SK-N-SH (cell line): ENCODE results near the gene NSUN7. TPM values are rescaled to one million over a fixed set of nuclear protein-coding genes. Genes with fewer than 3 reads are reported as not detected.
"Not testable (repeated sequence)": the region's sequence is repeated elsewhere in the genome, so short reads cannot be mapped to it uniquely, and the experiment has no call there.

Experiments used
- CTCF ChIA-PET: fragments of 300-600, 350-600 bp; formaldehyde crosslinking; extraction: SDS; loops from one replicate; lab custom pipeline; 2021; lab: Yijun Ruan, JAX
- POLR2A ChIA-PET: fragments of 350-600 bp; sonication (Branson Sonifier 250); formaldehyde crosslinking; extraction: SDS; loops from one replicate; lab custom pipeline; 2020; ENCODE audit warnings: antibody characterized with exemption, inconsistent platforms; lab: Yijun Ruan, JAX
- DNase-seq: peaks from one replicate; pipeline ENCODE4 v3.0.0; 2012
- H2AFZ ChIP-seq: fragments of 200-600 bp; sonication (generic); 2 replicates; pipeline ENCODE4 v1.8.1; 2016; ENCODE audit warnings: antibody characterized with exemption, mild to moderate bottlenecking, low read depth
- H3F3A ChIP-seq: fragments of 200-600 bp; sonication (generic); replicated peaks from 2 replicates; pipeline ENCODE3; 2016; ENCODE audit warnings: antibody characterized with exemption, mild to moderate bottlenecking; ENCODE audit not compliant: insufficient read depth
- H3K27ac ChIP-seq, 2 experiments: fragments of 200-500 bp in 1 of 2; fragments of 200-600 bp in 1 of 2; sonication (Bioruptor generic) in 1 of 2; sonication (generic), shearing (Covaris generic) in 1 of 2; 2 replicates each; pipeline versions ENCODE4 v1.5.1 to v1.6.1; 2014 to 2016; ENCODE audit warnings: low read depth in 2 of 2, inconsistent platforms in 1 of 2, low read length in 1 of 2, mild to moderate bottlenecking in 1 of 2, mixed read lengths in 1 of 2
- H3K27me3 ChIP-seq: fragments of 200-600 bp; sonication (generic), shearing (Covaris generic); 2 replicates; pipeline ENCODE4 v1.6.1; 2016; ENCODE audit warnings: mixed run types; ENCODE audit not compliant: insufficient read depth
- H3K36me3 ChIP-seq, 2 experiments: fragments of 200-500 bp in 1 of 2; fragments of 200-600 bp in 1 of 2; sonication (Bioruptor generic) in 1 of 2; sonication (generic) in 1 of 2; replicated peaks in 1 of 2; 2 replicates each; pipeline versions ENCODE3 to v1.5.1; 2014 to 2016; ENCODE audit warnings: low read length in 1 of 2, mild to moderate bottlenecking in 1 of 2; ENCODE audit not compliant: insufficient read depth in 2 of 2, control insufficient read depth in 1 of 2
- H3K4me1 ChIP-seq, 2 experiments: fragments of 200-500 bp in 1 of 2; fragments of 200-600 bp in 1 of 2; sonication (Bioruptor generic) in 1 of 2; sonication (generic), shearing (Covaris generic) in 1 of 2; 2 replicates each; pipeline versions ENCODE4 v1.5.1 to v1.6.1; 2014 to 2016; ENCODE audit warnings: low read depth in 1 of 2, low read length in 1 of 2, mixed run types in 1 of 2; ENCODE audit not compliant: insufficient read depth in 2 of 2, control insufficient read depth in 1 of 2
- H3K4me2 ChIP-seq: fragments of 200-600 bp; sonication (generic), shearing (Covaris generic); 2 replicates; pipeline ENCODE4 v1.6.1; 2017; ENCODE audit warnings: mixed run types
- H3K4me3 ChIP-seq, 2 experiments: fragments of 200-500 bp in 1 of 2; fragments of 200-600 bp in 1 of 2; sonication (Bioruptor generic) in 1 of 2; sonication (generic), shearing (Covaris generic) in 1 of 2; 2 replicates each; pipeline versions ENCODE4 v1.5.1 to v1.8.1; 2014 to 2016; ENCODE audit warnings: low read depth in 2 of 2, inconsistent platforms in 1 of 2, low read length in 1 of 2, mild to moderate bottlenecking in 1 of 2, mixed read lengths in 1 of 2, moderate library complexity in 1 of 2
- H3K79me2 ChIP-seq: fragments of 200-600 bp; sonication (generic); 2 replicates; pipeline ENCODE4 v1.8.1; 2017; ENCODE audit warnings: mild to moderate bottlenecking; ENCODE audit not compliant: insufficient read depth
- H3K9ac ChIP-seq: fragments of 200-600 bp; sonication (generic); 2 replicates; pipeline ENCODE4 v1.6.1; 2017; ENCODE audit warnings: mixed run types
- H3K9me2 ChIP-seq: fragments of 200-600 bp; sonication (generic); 2 replicates; pipeline ENCODE4 v1.6.1; 2017; ENCODE audit warnings: mixed run types
- H3K9me3 ChIP-seq: fragments of 200-600 bp; sonication (generic); 2 replicates; pipeline ENCODE4 v1.6.1; 2017; ENCODE audit warnings: mixed run types, mild to moderate bottlenecking, moderate library complexity
- H4K20me1 ChIP-seq: fragments of 200-600 bp; sonication (generic); 2 replicates; pipeline ENCODE4 v1.6.1; 2017; ENCODE audit warnings: mild to moderate bottlenecking, mixed run types; ENCODE audit not compliant: insufficient read depth
- CHD2 ChIP-seq: fragments of 150-350 bp; IDR thresholded peaks from 2 replicates; pipeline ENCODE4 v1.6.1; 2018; ENCODE audit warnings: low read length; ENCODE audit not compliant: partially characterized antibody
- ELF1 ChIP-seq: IDR thresholded peaks from 2 replicates; pipeline ENCODE4 v1.4.0; 2012
- FOXJ3 ChIP-seq: sonication (generic); formaldehyde crosslinking; IDR thresholded peaks from 2 replicates; pipeline ENCODE4 v1.5.1; 2020; ENCODE audit warnings: mild to moderate bottlenecking, missing genetic modification reagents
- GABPA ChIP-seq: IDR thresholded peaks from 2 replicates; pipeline ENCODE4 v1.4.0; 2012; ENCODE audit warnings: low read depth, mild to moderate bottlenecking
- GATA2 ChIP-seq: sonication (generic); formaldehyde crosslinking; IDR thresholded peaks from 2 replicates; pipeline ENCODE4 v1.5.0; 2020; ENCODE audit warnings: mild to moderate bottlenecking, missing genetic modification reagents
- JUND ChIP-seq: IDR thresholded peaks from 2 replicates; pipeline ENCODE4 v1.4.0; 2012
- MEF2A ChIP-seq: IDR thresholded peaks from 2 replicates; pipeline ENCODE4 v1.4.0; 2012; ENCODE audit warnings: low read depth, borderline replicate concordance
- NRF1 ChIP-seq: IDR thresholded peaks from 2 replicates; pipeline ENCODE4 v1.6.1; 2012; ENCODE audit warnings: low read depth, mild to moderate bottlenecking, low read length
- POLR2AphosphoS5 ChIP-seq: IDR thresholded peaks from 2 replicates; pipeline ENCODE4 v1.6.1; 2012; ENCODE audit warnings: low read depth, low read length
- RFX5 ChIP-seq: IDR thresholded peaks from 2 replicates; pipeline ENCODE4 v1.6.1; 2012; ENCODE audit warnings: mild to moderate bottlenecking, improper control_type of control experiment, low read length
- SMC3 ChIP-seq: IDR thresholded peaks from 2 replicates; pipeline ENCODE4 v1.6.1; 2012; ENCODE audit warnings: low read depth, low read length, improper control_type of control experiment
- TAF1 ChIP-seq: IDR thresholded peaks from 2 replicates; pipeline ENCODE4 v1.6.1; 2012; ENCODE audit warnings: low read depth, mild to moderate bottlenecking, low read length, moderate library complexity, borderline replicate concordance
- TCF12 ChIP-seq: IDR thresholded peaks from 2 replicates; pipeline ENCODE4 v1.4.0; 2012
- TEAD4 ChIP-seq: IDR thresholded peaks from 2 replicates; pipeline ENCODE4 v1.4.0; 2012; ENCODE audit warnings: mild to moderate bottlenecking, borderline replicate concordance; ENCODE audit not compliant: insufficient read depth
- YY1 ChIP-seq: IDR thresholded peaks from 2 replicates; pipeline ENCODE4 v1.4.0; 2012; ENCODE audit warnings: low read depth, mild to moderate bottlenecking
- WGBS: methylation state at CpG from one replicate; pipeline ENCODE4 v1.1.6; 2017; ENCODE audit warnings: low lambda C conversion rate; 5-methylcytosine and 5-hydroxymethylcytosine counted together
- polyA plus RNA-seq, 3 experiments: library from polyadenylated mRNA; depleted of rRNA; stranded (reverse); fragments of >200 nt; gene quantifications; 2 replicates each; pipeline ENCODE4 v1.2.3, GENCODE V29; 2012
- TF ChIP-seq, protein P1 (sequence below): IDR thresholded peaks from 2 replicates; pipeline ENCODE4; 2012
- TF ChIP-seq, protein P2 (sequence below): IDR thresholded peaks from 2 replicates; pipeline ENCODE4 v1.4.0; 2012; ENCODE audit warnings: low read depth
- TF ChIP-seq, protein P3 (sequence below): fragments of 150-350 bp; IDR thresholded peaks from 2 replicates; pipeline ENCODE4 v1.6.1; 2017; ENCODE audit warnings: antibody characterized with exemption, low read length, low read depth, borderline replicate concordance
- TF ChIP-seq, protein P4 (sequence below): IDR thresholded peaks from 2 replicates; pipeline ENCODE4 v1.4.0; 2012; ENCODE audit warnings: low read depth, borderline replicate concordance

Gene NSUN7
- polyA plus RNA-seq, 1 of the 3 experiments (the other 2 are of a cell fraction): 0.28 TPM

DNA sequence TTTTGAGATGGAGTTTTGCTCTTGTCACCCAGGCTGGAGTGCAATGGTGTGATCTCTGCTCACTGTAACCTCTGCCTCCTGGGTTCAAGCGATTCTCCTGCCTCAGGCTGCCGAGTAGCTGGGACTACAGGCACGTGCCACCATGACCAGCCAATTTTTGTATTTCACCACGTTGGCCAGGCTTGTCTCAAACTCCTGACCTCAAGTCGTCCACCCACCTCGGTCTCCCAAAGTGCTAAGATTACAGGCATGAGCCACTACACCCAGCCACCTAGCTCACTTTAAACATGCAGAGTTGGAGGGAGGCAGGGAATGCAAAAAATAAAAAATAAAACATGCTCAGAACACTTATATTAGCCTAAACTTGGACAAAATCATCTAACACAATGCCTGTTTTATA, 36.8 kb upstream of the NSUN7 start:
- H2AFZ ChIP-seq, H3K36me3 ChIP-seq, H3K9me2 ChIP-seq, H3K4me2 ChIP-seq, H3K9me3 ChIP-seq, POLR2A ChIA-PET, H3K4me1 ChIP-seq, H3F3A ChIP-seq, H3K79me2 ChIP-seq, H4K20me1 ChIP-seq, H3K9ac ChIP-seq, H3K27me3 ChIP-seq, H3K4me3 ChIP-seq, H3K27ac ChIP-seq, DNase-seq: not testable (repeated sequence)
- CTCF ChIA-PET: interaction anchor here (0.8 to 1.1 kb wide), 2 partner anchors 23 to 128 kb away, joined by 3 read pairs; no protein-coding TSS in a partner anchor
- WGBS: 84% methylated on average over 6 of the region's 6 CpGs

DNA sequence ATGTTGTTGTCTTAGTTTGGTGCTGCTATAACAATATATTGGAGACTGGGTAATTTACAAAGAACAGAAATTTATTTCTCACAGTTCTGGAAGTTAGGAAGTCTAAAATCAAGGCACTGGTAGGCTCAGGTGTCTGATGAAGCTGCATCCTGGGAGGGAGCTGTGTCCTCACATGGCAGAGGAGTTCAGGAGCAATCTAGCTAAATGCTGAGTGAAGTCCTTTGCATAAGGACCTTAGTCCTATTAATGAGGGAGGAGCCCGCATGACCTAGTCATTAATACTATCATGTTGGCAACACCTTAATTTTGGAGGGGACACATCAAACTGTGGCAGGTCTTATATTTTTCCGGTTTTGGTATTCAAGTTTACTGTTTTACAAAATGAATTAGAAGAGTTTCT, 36.0 kb upstream of the NSUN7 start:
- no peaks in the 10 kb centered on the region for H3F3A ChIP-seq
- no peaks in the 10 kb centered on the region for H3K9me3 ChIP-seq
- H2AFZ ChIP-seq: no peak overlapping the region
- no peak for DNase-seq
- H3K36me3 ChIP-seq: no peaks in the 10 kb centered on the region
- TF ChIP-seq, protein P1, sequence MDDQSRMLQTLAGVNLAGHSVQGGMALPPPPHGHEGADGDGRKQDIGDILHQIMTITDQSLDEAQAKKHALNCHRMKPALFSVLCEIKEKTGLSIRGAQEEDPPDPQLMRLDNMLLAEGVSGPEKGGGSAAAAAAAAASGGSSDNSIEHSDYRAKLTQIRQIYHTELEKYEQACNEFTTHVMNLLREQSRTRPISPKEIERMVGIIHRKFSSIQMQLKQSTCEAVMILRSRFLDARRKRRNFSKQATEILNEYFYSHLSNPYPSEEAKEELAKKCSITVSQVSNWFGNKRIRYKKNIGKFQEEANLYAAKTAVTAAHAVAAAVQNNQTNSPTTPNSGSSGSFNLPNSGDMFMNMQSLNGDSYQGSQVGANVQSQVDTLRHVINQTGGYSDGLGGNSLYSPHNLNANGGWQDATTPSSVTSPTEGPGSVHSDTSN: no peak
- TF ChIP-seq, protein P2, sequence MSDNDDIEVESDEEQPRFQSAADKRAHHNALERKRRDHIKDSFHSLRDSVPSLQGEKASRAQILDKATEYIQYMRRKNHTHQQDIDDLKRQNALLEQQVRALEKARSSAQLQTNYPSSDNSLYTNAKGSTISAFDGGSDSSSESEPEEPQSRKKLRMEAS: no peak
- TF ChIP-seq TAF1 (no peak), JUND (no peak), ELF1 (no peak), YY1 (no peak), SMC3 (no peak), TEAD4 (no peak), RFX5 (no peak)
- H3K27ac ChIP-seq: no peak overlapping the region
- no peak overlapping the region for H3K4me2 ChIP-seq
- no peaks in the 10 kb centered on the region for H3K9me2 ChIP-seq
- H4K20me1 ChIP-seq: no peaks in the 10 kb centered on the region
- H3K9ac ChIP-seq: no peak overlapping the region
- no peak overlapping the region for H3K4me3 ChIP-seq
- no peaks in the 10 kb centered on the region for H3K4me1 ChIP-seq
- H3K79me2 ChIP-seq: no peaks in the 10 kb centered on the region
- POLR2A ChIA-PET: no interaction called here
- WGBS: 92% methylated on average over 2 of the region's 2 CpGs
- H3K27me3 ChIP-seq: no peaks in the 10 kb centered on the region
- CTCF ChIA-PET: no interaction called here

DNA sequence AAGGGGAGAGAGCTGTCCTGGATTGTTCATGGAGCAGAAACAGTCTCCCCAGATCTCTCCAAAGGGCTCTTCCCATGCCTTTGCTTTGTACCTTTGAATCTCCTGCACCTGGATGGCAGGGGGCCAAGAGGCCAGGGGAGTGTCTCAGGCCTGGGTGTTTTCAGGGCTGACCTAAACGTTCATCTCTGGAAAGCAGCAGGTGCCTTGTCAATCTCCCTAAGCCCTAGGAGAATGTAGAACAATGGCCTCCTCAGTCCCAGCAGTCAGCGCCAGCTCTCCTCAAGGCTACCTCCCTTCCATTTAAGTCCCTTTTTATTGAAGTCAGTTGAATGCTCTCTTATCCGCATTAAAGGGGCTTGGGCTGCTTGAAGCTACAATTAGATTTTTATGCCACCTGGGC, 31.2 kb upstream of the NSUN7 start:
- Histone ChIP-seq H3K4me3 (no peak overlapping the region), H3K27ac (no peak overlapping the region)
- CTCF ChIA-PET: interaction anchor here (0.6 to 1.4 kb wide), 7 partner anchors 10 to 402 kb away, joined by 3 to 6 read pairs (median 3); partner anchors contain the start of gene NSUN7
- TF ChIP-seq, protein P3, sequence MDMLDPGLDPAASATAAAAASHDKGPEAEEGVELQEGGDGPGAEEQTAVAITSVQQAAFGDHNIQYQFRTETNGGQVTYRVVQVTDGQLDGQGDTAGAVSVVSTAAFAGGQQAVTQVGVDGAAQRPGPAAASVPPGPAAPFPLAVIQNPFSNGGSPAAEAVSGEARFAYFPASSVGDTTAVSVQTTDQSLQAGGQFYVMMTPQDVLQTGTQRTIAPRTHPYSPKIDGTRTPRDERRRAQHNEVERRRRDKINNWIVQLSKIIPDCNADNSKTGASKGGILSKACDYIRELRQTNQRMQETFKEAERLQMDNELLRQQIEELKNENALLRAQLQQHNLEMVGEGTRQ: no peak
- TF ChIP-seq, protein P1: no peak
- TF ChIP-seq JUND (no peak), ELF1 (no peak), GATA2 (CRISPR knock-in tag) (no peak), FOXJ3 (CRISPR knock-in tag) (no peak), POLR2AphosphoS5 (no peak), RFX5 (no peak), MEF2A (no peak), NRF1 (no peak), YY1 (no peak), TCF12 (no peak), GABPA (no peak), CHD2 (no peak)
- TF ChIP-seq, protein P4, sequence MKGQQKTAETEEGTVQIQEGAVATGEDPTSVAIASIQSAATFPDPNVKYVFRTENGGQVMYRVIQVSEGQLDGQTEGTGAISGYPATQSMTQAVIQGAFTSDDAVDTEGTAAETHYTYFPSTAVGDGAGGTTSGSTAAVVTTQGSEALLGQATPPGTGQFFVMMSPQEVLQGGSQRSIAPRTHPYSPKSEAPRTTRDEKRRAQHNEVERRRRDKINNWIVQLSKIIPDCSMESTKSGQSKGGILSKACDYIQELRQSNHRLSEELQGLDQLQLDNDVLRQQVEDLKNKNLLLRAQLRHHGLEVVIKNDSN: no peak
- TF ChIP-seq, protein P2: no peak
- TF ChIP-seq, all 33 proteins: peak for 0
- Histone ChIP-seq H3K79me2 (no peaks in the 10 kb centered on the region), H3K36me3 (no peaks in the 10 kb centered on the region), H3K4me1 (no peaks in the 10 kb centered on the region), H3K9me3 (no peaks in the 10 kb centered on the region), H3K4me2 (no peak overlapping the region), H3K9me2 (no peaks in the 10 kb centered on the region), H2AFZ (no peak overlapping the region), H4K20me1 (no peaks in the 10 kb centered on the region), H3F3A (no peaks in the 10 kb centered on the region), H3K27me3 (no peaks in the 10 kb centered on the region), H3K9ac (no peak overlapping the region)
- 73% methylated on average over 3 of the region's 3 CpGs for WGBS
- no peak for DNase-seq
- POLR2A ChIA-PET: no interaction called here
